Keratinocyte (primary cell): ENCODE results near the gene SETBP1. TPM values are rescaled to one million over a fixed set of nuclear protein-coding genes. Genes with fewer than 3 reads are reported as not detected.

Experiments
- DNase-seq: peaks from one replicate; pipeline ENCODE4 v3.0.0-alpha.2; 2011; ENCODE audit warnings: low read depth, missing footprints, low spot score
- FAIRE-seq: peaks from 2 replicates; lab custom pipeline; 2011; peaks lifted over from hg19 to GRCh38; lab: Jason Lieb, UNC
- H2AFZ ChIP-seq: 2 replicates; pipeline ENCODE4 v1.6.0; 2012; ENCODE audit warnings: low read length, control low read depth, inconsistent platforms; ENCODE audit not compliant: control insufficient read depth
- H3K27ac ChIP-seq: 2 replicates; pipeline ENCODE4 v1.5.1; 2011; ENCODE audit warnings: low read length; ENCODE audit not compliant: control insufficient read depth, insufficient read depth
- H3K27me3 ChIP-seq: 3 replicates; pipeline ENCODE4 v1.6.0; 2011; ENCODE audit warnings: low read length; ENCODE audit not compliant: control insufficient read depth, insufficient read depth; ENCODE audit errors: extremely low read depth
- H3K36me3 ChIP-seq, 2 experiments: 2 replicates in 1 of 2; 3 replicates in 1 of 2; pipeline ENCODE4 v1.5.1; 2011; ENCODE audit warnings: low read length in 2 of 2, mild to moderate bottlenecking in 1 of 2; ENCODE audit not compliant: control insufficient read depth in 2 of 2, insufficient read depth in 2 of 2; ENCODE audit errors: extremely low read depth in 1 of 2
- H3K4me1 ChIP-seq: 3 replicates; pipeline ENCODE4 v1.5.1; 2011; ENCODE audit warnings: low read length; ENCODE audit not compliant: control insufficient read depth, insufficient read depth; ENCODE audit errors: extremely low read depth
- H3K4me2 ChIP-seq: 3 replicates; pipeline ENCODE4 v1.6.0; 2011; ENCODE audit warnings: low read depth, low read length; ENCODE audit not compliant: control insufficient read depth, insufficient read depth; ENCODE audit errors: extremely low read depth
- H3K4me3 ChIP-seq, 3 experiments: fragments of 200-600 bp in 1 of 3; sonication (generic) in 1 of 3; 2 replicates in 2 of 3; 3 replicates in 1 of 3; pipeline ENCODE4 v1.5.1; 2011 to 2016; ENCODE audit warnings: low read length in 3 of 3, mild to moderate bottlenecking in 3 of 3, control low read depth in 2 of 3, inconsistent platforms in 1 of 3, low read depth in 1 of 3, mixed read lengths in 1 of 3, mixed run types in 1 of 3, moderate library complexity in 1 of 3; ENCODE audit not compliant: control insufficient read depth in 2 of 3, insufficient read depth in 2 of 3; ENCODE audit errors: extremely low read depth in 1 of 3
- H3K79me2 ChIP-seq: 2 replicates; pipeline ENCODE4 v1.6.0; 2012; ENCODE audit warnings: low read length; ENCODE audit not compliant: control insufficient read depth, insufficient read depth
- H3K9ac ChIP-seq: 3 replicates; pipeline ENCODE4 v1.6.0; 2011; ENCODE audit warnings: low read length; ENCODE audit not compliant: control insufficient read depth, insufficient read depth; ENCODE audit errors: extremely low read depth
- H3K9me1 ChIP-seq: 3 replicates; pipeline ENCODE4 v1.6.0; 2011; ENCODE audit warnings: low read length; ENCODE audit not compliant: control insufficient read depth, insufficient read depth; ENCODE audit errors: extremely low read depth
- H3K9me3 ChIP-seq: 2 replicates; pipeline ENCODE4 v1.5.1; 2012; ENCODE audit warnings: low read depth, low read length; ENCODE audit not compliant: control insufficient read depth
- H4K20me1 ChIP-seq: 3 replicates; pipeline ENCODE4 v1.6.0; 2011; ENCODE audit warnings: low read length; ENCODE audit not compliant: control insufficient read depth, insufficient read depth; ENCODE audit errors: extremely low read depth
- EZH2 ChIP-seq: IDR thresholded peaks from one replicate; pipeline ENCODE4 v1.6.1; 2012; ENCODE audit warnings: inconsistent platforms, mild to moderate bottlenecking, low read length, moderate library complexity
- dilution Hi-C: fragments of 300-500 bp; cut with MboI; formaldehyde crosslinking; loops from one replicate; pipeline ENCODE4 v1.7.0; 2020; ENCODE audit warnings: low sequenced_read_pairs; ENCODE audit not compliant: extremely low pct_ligation_motif_present
- polyA plus RNA-seq, 5 experiments: library from polyadenylated mRNA; depleted of rRNA in 3 of 5; stranded (reverse) in 3 of 5; stranded (forward) in 1 of 5; unstranded in 1 of 5; fragments of >200 nt; gene quantifications; 1 replicate in 1 of 5; 2 replicates in 3 of 5; 3 replicates in 1 of 5; pipeline versions ENCODE4 v1.2.1 to v1.2.3, GENCODE V29; 2011 to 2012; ENCODE audit warnings: missing spikeins in 2 of 5, low read depth in 1 of 5, low replicate concordance in 1 of 5
- TF ChIP-seq, protein P1 (sequence below), 3 experiments: IDR thresholded peaks in 1 of 3; conservative IDR thresholded peaks in 1 of 3; optimal IDR thresholded peaks in 1 of 3; 2 replicates in 2 of 3; 3 replicates in 1 of 3; pipeline versions ENCODE3 to v1.5.1; 2011; ENCODE audit warnings: low read length in 3 of 3, mild to moderate bottlenecking in 3 of 3, moderate library complexity in 2 of 3, control low read depth in 1 of 3, inconsistent platforms in 1 of 3; ENCODE audit not compliant: insufficient read depth in 2 of 3; ENCODE audit errors: extremely low read depth in 1 of 3

The SETBP1 gene
- polyA plus RNA-seq, 1 donor (not counting 4 experiments of a cell fraction or from before 2014, with no cell fraction given) = 3.3 TPM

- FAIRE-seq = no peak
- TF ChIP-seq, protein P1, sequence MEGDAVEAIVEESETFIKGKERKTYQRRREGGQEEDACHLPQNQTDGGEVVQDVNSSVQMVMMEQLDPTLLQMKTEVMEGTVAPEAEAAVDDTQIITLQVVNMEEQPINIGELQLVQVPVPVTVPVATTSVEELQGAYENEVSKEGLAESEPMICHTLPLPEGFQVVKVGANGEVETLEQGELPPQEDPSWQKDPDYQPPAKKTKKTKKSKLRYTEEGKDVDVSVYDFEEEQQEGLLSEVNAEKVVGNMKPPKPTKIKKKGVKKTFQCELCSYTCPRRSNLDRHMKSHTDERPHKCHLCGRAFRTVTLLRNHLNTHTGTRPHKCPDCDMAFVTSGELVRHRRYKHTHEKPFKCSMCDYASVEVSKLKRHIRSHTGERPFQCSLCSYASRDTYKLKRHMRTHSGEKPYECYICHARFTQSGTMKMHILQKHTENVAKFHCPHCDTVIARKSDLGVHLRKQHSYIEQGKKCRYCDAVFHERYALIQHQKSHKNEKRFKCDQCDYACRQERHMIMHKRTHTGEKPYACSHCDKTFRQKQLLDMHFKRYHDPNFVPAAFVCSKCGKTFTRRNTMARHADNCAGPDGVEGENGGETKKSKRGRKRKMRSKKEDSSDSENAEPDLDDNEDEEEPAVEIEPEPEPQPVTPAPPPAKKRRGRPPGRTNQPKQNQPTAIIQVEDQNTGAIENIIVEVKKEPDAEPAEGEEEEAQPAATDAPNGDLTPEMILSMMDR (optimal IDR thresholded peaks at IDR 0.05 in 1 of 3, IDR thresholded peaks at IDR 0.05 in 1 of 3, conservative IDR thresholded peaks at IDR 0.05 in 1 of 3; ENCODE audit: extremely low read depth in 1 of 3, insufficient read depth in 2 of 3, low read length in 3 of 3) = no peak
- TF ChIP-seq EZH2 = no peak
- Histone ChIP-seq H3K79me2 (no peaks in the 10 kb centered on the region), H3K27me3 (no peaks in the 10 kb centered on the region), H3K4me2 (no peak overlapping the region), H3K4me3 (no peak overlapping the region), H3K9ac (no peak overlapping the region), H4K20me1 (no peaks in the 10 kb centered on the region), H3K27ac (no peak overlapping the region), H3K36me3 (peaks cover 0 to 3% of the 10 kb centered on the region in 2 experiments), H3K9me1 (no peaks in the 10 kb centered on the region), H2AFZ (no peak overlapping the region), H3K9me3 (no peaks in the 10 kb centered on the region), H3K4me1 (peaks cover 11% of the 10 kb centered on the region)
- dilution Hi-C loops = no loop called here
- DNase-seq = no peak
These were observed 254.8 kb downstream of the SETBP1 start for GRCh38 chr18:44935455-44935854.

DNA sequence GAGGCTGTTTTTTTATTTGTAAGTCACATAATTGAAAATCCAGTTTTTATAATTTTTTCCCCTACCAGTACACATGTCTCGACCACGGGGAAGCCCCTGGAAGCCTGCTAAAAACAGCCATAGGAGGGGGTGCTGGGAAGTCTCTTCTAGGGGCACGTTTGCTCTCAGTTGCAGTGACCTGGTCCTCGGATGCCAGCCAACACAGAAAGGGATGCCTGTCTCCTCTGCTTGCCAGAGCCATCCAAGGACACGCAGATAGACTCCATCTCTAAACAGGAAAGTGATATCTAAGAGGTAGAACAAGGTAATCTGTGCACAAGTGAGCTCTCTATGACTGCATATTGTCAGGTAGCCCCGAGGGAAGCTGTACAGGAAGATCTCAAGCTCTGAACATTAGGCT lies 255.8 kb downstream of the SETBP1 start:
- H4K20me1 ChIP-seq = no peaks in the 10 kb centered on the region
- no peak overlapping the region for H3K4me2 ChIP-seq
- dilution Hi-C loops = no loop called here
- no peak for FAIRE-seq
- no peak overlapping the region for H2AFZ ChIP-seq
- H3K9ac ChIP-seq = no peak overlapping the region
- no peak for DNase-seq
- H3K79me2 ChIP-seq = no peaks in the 10 kb centered on the region
- H3K9me1 ChIP-seq = no peaks in the 10 kb centered on the region
- peaks cover 0 to 3% of the 10 kb centered on the region in 2 experiments for H3K36me3 ChIP-seq
- no peaks in the 10 kb centered on the region for H3K27me3 ChIP-seq
- H3K4me3 ChIP-seq = no peak overlapping the region
- H3K9me3 ChIP-seq = no peaks in the 10 kb centered on the region
- H3K4me1 ChIP-seq = peaks cover 11% of the 10 kb centered on the region
- TF ChIP-seq, protein P1 (optimal IDR thresholded peaks at IDR 0.05 in 1 of 3, IDR thresholded peaks at IDR 0.05 in 1 of 3, conservative IDR thresholded peaks at IDR 0.05 in 1 of 3; ENCODE audit: extremely low read depth in 1 of 3, insufficient read depth in 2 of 3, low read length in 3 of 3) = no peak
- TF ChIP-seq EZH2 = no peak
- H3K27ac ChIP-seq = no peak overlapping the region
